WERI-Rb-1 (cell line): ENCODE data around the gene EFNB1.

Experiments
- DNase-seq: peaks from one replicate; pipeline ENCODE4 v3.0.0-alpha.2; 2020
- H3K27ac ChIP-seq: fragments of 250-450 bp; sonication (Bioruptor Pico); 2 replicates; pipeline ENCODE4 v1.5.1; 2020; ENCODE audit warnings: mild to moderate bottlenecking, moderate library complexity
- H3K27me3 ChIP-seq: fragments of 250-450 bp; sonication (Bioruptor Pico); 2 replicates; pipeline ENCODE4 v1.5.1; 2021; ENCODE audit warnings: mild to moderate bottlenecking, low read depth, moderate library complexity; ENCODE audit not compliant: insufficient read depth, severe bottlenecking
- H3K36me3 ChIP-seq: fragments of 250-450 bp; sonication (Bioruptor Pico); 2 replicates; pipeline ENCODE4 v1.5.1; 2020; ENCODE audit warnings: mild to moderate bottlenecking, moderate library complexity
- H3K4me3 ChIP-seq: 2 replicates; pipeline ENCODE4 v1.5.1; 2011; ENCODE audit warnings: low read depth, mild to moderate bottlenecking, control low read depth, low read length
- H3K9me3 ChIP-seq: fragments of 250-450 bp; sonication (Bioruptor Pico); 2 replicates; pipeline ENCODE4 v1.5.1; 2021; ENCODE audit warnings: mild to moderate bottlenecking, moderate library complexity; ENCODE audit not compliant: severe bottlenecking
- CTCF ChIP-seq: IDR thresholded peaks from 2 replicates; pipeline ENCODE4 v1.5.1; 2011; ENCODE audit warnings: low read depth, mild to moderate bottlenecking, control low read depth, inconsistent platforms, low read length

EFNB1 gene

GRCh38 chrX:68830419-68831404 is 1.9 kb downstream of the EFNB1 start:
- H3K27ac ChIP-seq: no peak overlapping the region

GRCh38 chrX:68831405-68832100 is 2.7 kb downstream of the EFNB1 start:
- H3K4me3 ChIP-seq: no peak overlapping the region
- H3K27ac ChIP-seq: no peak overlapping the region
- H3K9me3 ChIP-seq: no peaks in the 10 kb centered on the region
- peaks cover 26% of the 10 kb centered on the region for H3K27me3 ChIP-seq
- no peaks in the 10 kb centered on the region for H3K36me3 ChIP-seq
- TF ChIP-seq CTCF: no peak
- DNase-seq: no peak

More at GRCh38 chrX:68830419-68831404, 1.9 kb downstream of the EFNB1 start:
- Histone ChIP-seq H3K9me3 (no peaks in the 10 kb centered on the region), H3K4me3 (peak overlapping the region; percentile 49), H3K27me3 (peaks cover 26% of the 10 kb centered on the region), H3K36me3 (no peaks in the 10 kb centered on the region)
- TF ChIP-seq CTCF: no peak
- DNase-seq: no peak

GRCh38 chrX:68832101-68832416 is 3.2 kb downstream of the EFNB1 start:
- TF ChIP-seq CTCF: no peak
- no peaks in the 10 kb centered on the region for H3K36me3 ChIP-seq
- no peaks in the 10 kb centered on the region for H3K9me3 ChIP-seq
- H3K4me3 ChIP-seq: no peak overlapping the region
- no peak overlapping the region for H3K27ac ChIP-seq
- peaks cover 26% of the 10 kb centered on the region for H3K27me3 ChIP-seq
- no peak for DNase-seq

GRCh38 chrX:68832516-68833447 is 4.0 kb downstream of the EFNB1 start:
- Histone ChIP-seq H3K36me3 (no peaks in the 10 kb centered on the region), H3K27ac (no peak overlapping the region), H3K27me3 (peaks cover 21% of the 10 kb centered on the region), H3K4me3 (no peak overlapping the region), H3K9me3 (no peaks in the 10 kb centered on the region)
- no peak for DNase-seq
- no peak for TF ChIP-seq CTCF

GRCh38 chrX:68833448-68833805 is 4.6 kb downstream of the EFNB1 start:
- Histone ChIP-seq H3K9me3 (no peaks in the 10 kb centered on the region), H3K4me3 (no peak overlapping the region), H3K36me3 (no peaks in the 10 kb centered on the region), H3K27me3 (peaks cover 15% of the 10 kb centered on the region), H3K27ac (no peak overlapping the region)
- TF ChIP-seq CTCF: no peak
- no peak for DNase-seq
